Peyer's patch (tissue), 4 donors: ENCODE data around the gene DCAKD. TPM values are rescaled to one million over a fixed set of nuclear protein-coding genes. Genes with fewer than 3 reads are reported as not detected.

Experiments used
- DNase-seq, 3 donors: peaks; one replicate each; pipeline ENCODE4 v3.0.0-alpha.2; 2017 to 2019
- H3K27ac ChIP-seq, 4 donors: fragments of 200-600 bp; sonication (generic); one replicate each; pipeline ENCODE4 v1.5.1; 2016 to 2019
- H3K27me3 ChIP-seq, 2 donors: fragments of 200-600 bp; sonication (generic); one replicate each; pipeline ENCODE4 v1.5.1; 2019
- H3K36me3 ChIP-seq, 3 donors: fragments of 200-600 bp; sonication (generic); one replicate each; pipeline ENCODE4 v1.5.1; 2016 to 2019
- H3K4me1 ChIP-seq, 4 donors: fragments of 200-600 bp; sonication (generic); one replicate each; pipeline ENCODE4 v1.5.1; 2016 to 2019
- H3K4me3 ChIP-seq, 4 donors: fragments of 200-600 bp; sonication (generic); 1 replicate in 3 of 4; 2 replicates in 1 of 4; pipeline ENCODE4 v1.5.1; 2016 to 2019; ENCODE audit warnings: mild to moderate bottlenecking in 1 of 4
- H3K9me3 ChIP-seq, 4 donors: fragments of 200-600 bp; sonication (generic); one replicate each; pipeline ENCODE4 v1.5.1; 2016 to 2019; ENCODE audit warnings: mild to moderate bottlenecking in 1 of 4
- CTCF ChIP-seq, 6 experiments: fragments of 450-650 bp in 4 of 6; fragments of 200-600 bp in 2 of 6; sonication (generic) in 1 of 6; IDR thresholded peaks; one replicate each; pipeline ENCODE4 v1.5.1; 2017 to 2019; ENCODE audit warnings: antibody characterized with exemption in 6 of 6, mild to moderate bottlenecking in 3 of 6, moderate library complexity in 1 of 6
- POLR2A ChIP-seq, 2 donors: fragments of 450-650 bp; IDR thresholded peaks; one replicate each; pipeline ENCODE4 v1.5.1; 2017; ENCODE audit warnings: antibody characterized with exemption in 2 of 2, mild to moderate bottlenecking in 2 of 2, moderate library complexity in 2 of 2
- total RNA-seq, 4 donors: library from RNA; depleted of rRNA; stranded (reverse); fragments of >200 nt; gene quantifications; one replicate each; pipeline ENCODE4 v1.1.0, GENCODE V29; 2016

Gene DCAKD
- total RNA-seq, 4 donors from 2014 or later: 12.6 to 78.4 (median 23.2) TPM

GRCh38 chr17:45018848-45019711 lies 32.4 kb downstream of the DCAKD start:
- H3K27ac ChIP-seq: peak overlapping the region in 2 of 4 donors; percentile 0 to 30

GRCh38 chr17:45018514-45018847 lies 33.0 kb downstream of the DCAKD start:
- no peaks in the 10 kb centered on the region for H3K9me3 ChIP-seq
- H3K4me3 ChIP-seq: peak overlapping the region in 3 of 4 donors; percentile 42 to 72 (median 52)
- no peaks in the 10 kb centered on the region for H3K36me3 ChIP-seq
- H3K27ac ChIP-seq: no peak overlapping the region
- peaks cover 0 to 32% (median 17%) of the 10 kb centered on the region in 4 donors for H3K4me1 ChIP-seq
- DNase-seq: no peak
- no peaks in the 10 kb centered on the region for H3K27me3 ChIP-seq
- TF ChIP-seq POLR2A (IDR thresholded peaks at IDR 0.05) (no peak), CTCF (IDR thresholded peaks at IDR 0.05) (no peak)

More at GRCh38 chr17:45018848-45019711, 32.4 kb downstream of the DCAKD start:
- no peaks in the 10 kb centered on the region for H3K9me3 ChIP-seq
- peaks cover 0 to 32% (median 17%) of the 10 kb centered on the region in 4 donors for H3K4me1 ChIP-seq
- H3K27me3 ChIP-seq: no peaks in the 10 kb centered on the region
- no peaks in the 10 kb centered on the region for H3K36me3 ChIP-seq
- peak in 4 of 6 experiments; percentile 26 to 64 (median 61) for TF ChIP-seq CTCF (IDR thresholded peaks at IDR 0.05)
- TF ChIP-seq POLR2A (IDR thresholded peaks at IDR 0.05): no peak
- DNase-seq: peak in 2 of 3 donors; percentile 57 to 66
- H3K4me3 ChIP-seq: peak overlapping the region; percentile 19 to 72 (median 47)

- TF ChIP-seq CTCF (IDR thresholded peaks at IDR 0.05): no peak
- no peak for TF ChIP-seq POLR2A (IDR thresholded peaks at IDR 0.05)
- H3K27ac ChIP-seq: no peak overlapping the region
- peaks cover 0 to 31% (median 11%) of the 10 kb centered on the region in 4 donors for H3K4me1 ChIP-seq
- no peaks in the 10 kb centered on the region for H3K27me3 ChIP-seq
- H3K4me3 ChIP-seq: no peak overlapping the region
- no peak for DNase-seq
- no peaks in the 10 kb centered on the region for H3K9me3 ChIP-seq
- no peaks in the 10 kb centered on the region for H3K36me3 ChIP-seq
Measured at GRCh38 chr17:45016823-45017222, 34.6 kb downstream of the DCAKD start.

- H3K27ac ChIP-seq: no peak overlapping the region
Measured at GRCh38 chr17:45016237-45016636, 35.2 kb downstream of the DCAKD start.

More at GRCh38 chr17:45016237-45016636, 35.2 kb downstream of the DCAKD start:
- Histone ChIP-seq H3K9me3 (no peaks in the 10 kb centered on the region), H3K36me3 (no peaks in the 10 kb centered on the region), H3K4me3 (no peak overlapping the region), H3K4me1 (peaks cover 0 to 25% (median 7%) of the 10 kb centered on the region in 4 donors), H3K27me3 (no peaks in the 10 kb centered on the region)
- TF ChIP-seq POLR2A (IDR thresholded peaks at IDR 0.05) (no peak), CTCF (IDR thresholded peaks at IDR 0.05) (no peak)
- DNase-seq: no peak
